IPS-20b (cell line): ENCODE measurements around the gene ZNF649.
A peak's percentile ranks its signal among the peaks of the same experiment; 100 is the strongest.

Source experiments
- H3K27ac ChIP-seq: one replicate; pipeline ENCODE4 v1.5.1; 2013; ENCODE audit warnings: low read length
- H3K27me3 ChIP-seq: 2 replicates; pipeline ENCODE4 v1.6.1; 2013; ENCODE audit warnings: mild to moderate bottlenecking, low read length, inconsistent platforms; ENCODE audit not compliant: insufficient read depth
- H3K36me3 ChIP-seq: 2 replicates; pipeline ENCODE4 v1.6.1; 2013; ENCODE audit warnings: low read depth, mild to moderate bottlenecking, inconsistent platforms, low read length, moderate library complexity; ENCODE audit not compliant: insufficient read depth
- H3K4me1 ChIP-seq: 2 replicates; pipeline ENCODE4 v1.6.1; 2013; ENCODE audit warnings: mild to moderate bottlenecking, control low read depth, inconsistent platforms, low read length, moderate library complexity; ENCODE audit not compliant: insufficient read depth
- H3K4me3 ChIP-seq: 2 replicates; pipeline ENCODE4 v1.5.1; 2013; ENCODE audit warnings: mild to moderate bottlenecking, low read length, inconsistent platforms
- H3K9ac ChIP-seq: 2 replicates; pipeline ENCODE4 v1.6.1; 2013; ENCODE audit warnings: low read depth, mild to moderate bottlenecking, inconsistent platforms, low read length, moderate library complexity
- H3K9me3 ChIP-seq: 2 replicates; pipeline ENCODE4 v1.6.1; 2013; ENCODE audit warnings: mild to moderate bottlenecking, low read depth, low read length, inconsistent platforms; ENCODE audit not compliant: insufficient read depth

The ZNF649 gene

GRCh38 chr19:51884713-51885112 is 20.1 kb downstream of the ZNF649 start:
- peaks cover 25% of the 10 kb centered on the region for H3K9me3 ChIP-seq
- peaks cover 58% of the 10 kb centered on the region for H3K36me3 ChIP-seq
- no peak overlapping the region for H3K9ac ChIP-seq
- H3K4me3 ChIP-seq = no peak overlapping the region
- no peaks in the 10 kb centered on the region for H3K27me3 ChIP-seq
- no peak overlapping the region for H3K27ac ChIP-seq
- no peaks in the 10 kb centered on the region for H3K4me1 ChIP-seq

- Histone ChIP-seq H3K9me3 (peaks cover 34% of the 10 kb centered on the region), H3K9ac (no peak overlapping the region), H3K4me3 (no peak overlapping the region)
Measured at GRCh38 chr19:51882518-51882917, 22.3 kb downstream of the ZNF649 start.

GRCh38 chr19:51873097-51873496 is 31.7 kb downstream of the ZNF649 start:
- Histone ChIP-seq H3K4me1 (no peaks in the 10 kb centered on the region), H3K9me3 (peaks cover 98% of the 10 kb centered on the region)

More at GRCh38 chr19:51882518-51882917, 22.3 kb downstream of the ZNF649 start:
- peaks cover 66% of the 10 kb centered on the region for H3K36me3 ChIP-seq
- H3K27ac ChIP-seq = no peak overlapping the region
- H3K27me3 ChIP-seq = no peaks in the 10 kb centered on the region
- H3K4me1 ChIP-seq = no peaks in the 10 kb centered on the region

GRCh38 chr19:51861870-51862622 is 42.8 kb downstream of the ZNF649 start:
- peak overlapping the region; percentile 33; the same call in 1 of the 2 replicates for H3K4me3 ChIP-seq
- H3K9me3 ChIP-seq = peaks cover 96% of the 10 kb centered on the region
- peaks cover 88% of the 10 kb centered on the region for H3K36me3 ChIP-seq
- H3K4me1 ChIP-seq = no peaks in the 10 kb centered on the region
- H3K27me3 ChIP-seq = no peaks in the 10 kb centered on the region
- H3K27ac ChIP-seq = no peak overlapping the region
- H3K9ac ChIP-seq = no peak overlapping the region

More at GRCh38 chr19:51873097-51873496, 31.7 kb downstream of the ZNF649 start:
- peaks cover 91% of the 10 kb centered on the region for H3K36me3 ChIP-seq
- no peak overlapping the region for H3K27ac ChIP-seq
- no peaks in the 10 kb centered on the region for H3K27me3 ChIP-seq
- H3K9ac ChIP-seq = no peak overlapping the region
- H3K4me3 ChIP-seq = peak overlapping the region; percentile 44
